ENCODE measurements around the gene URI1.

Gene URI1

GRCh38 chr19:29974701-29975100, 32.7 kb downstream of the URI1 start:
- no peak for DNase-seq (ENCODE audit: extremely low spot score)
- CTCF ChIA-PET = interaction anchor here (1.0 to 1.6 kb wide), 2 partner anchors 9 to 45 kb away, joined by 3 read pairs; no protein-coding TSS in a partner anchor
- POLR2A ChIA-PET = no interaction called here
- no peak for TF ChIP-seq CTCF (IDR thresholded peaks at IDR 0.05; ENCODE audit: control extremely low read depth, extremely low read depth, low read depth, missing control alignments)

- CTCF ChIA-PET = interaction anchor here (0.8 to 1.6 kb wide), 5 partner anchors 9 to 53 kb away, joined by 3 to 9 read pairs (median 5); no protein-coding TSS in a partner anchor
Observed at GRCh38 chr19:29976151-29976943, 34.3 kb downstream of the URI1 start.

GRCh38 chr19:29978080-29978479, 36.0 kb downstream of the URI1 start:
- ChIA-PET CTCF (interaction anchor here (0.8 to 1.3 kb wide), 3 partner anchors 10 to 13 kb away, joined by 3 to 6 read pairs (median 3); no protein-coding TSS in a partner anchor), POLR2A (no interaction called here)
- no peak for DNase-seq (ENCODE audit: extremely low spot score)
- TF ChIP-seq CTCF (IDR thresholded peaks at IDR 0.05; ENCODE audit: control extremely low read depth, extremely low read depth, low read depth, missing control alignments) = no peak

More at GRCh38 chr19:29976151-29976943, 34.3 kb downstream of the URI1 start:
- DNase-seq (ENCODE audit: extremely low spot score) = no peak
- POLR2A ChIA-PET = no interaction called here
- no peak for TF ChIP-seq CTCF (IDR thresholded peaks at IDR 0.05; ENCODE audit: control extremely low read depth, extremely low read depth, low read depth, missing control alignments)

- TF ChIP-seq CTCF (IDR thresholded peaks at IDR 0.05; ENCODE audit: control extremely low read depth, extremely low read depth, low read depth, missing control alignments) = no peak
Observed at GRCh38 chr19:29983568-29983967, 41.5 kb downstream of the URI1 start.

DNA sequence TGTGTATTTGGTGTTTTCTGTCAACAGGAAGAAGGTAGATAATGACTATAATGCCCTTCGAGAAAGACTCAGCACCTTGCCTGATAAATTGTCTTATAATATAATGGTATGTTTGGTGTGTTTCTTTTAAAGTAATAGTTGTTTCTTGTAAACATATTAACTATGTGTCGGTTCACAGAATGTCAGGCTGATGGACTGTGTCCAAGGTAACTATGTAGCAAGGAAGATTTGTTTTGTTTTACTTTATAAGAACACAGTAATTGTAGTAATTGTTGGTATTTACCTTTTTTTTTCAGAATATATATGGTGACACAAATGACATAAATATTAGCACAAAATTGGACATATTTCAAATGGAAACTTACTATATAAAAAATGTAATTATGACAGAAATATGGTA, 43.2 kb downstream of the URI1 start:
- CTCF ChIA-PET = interaction anchor here (1.1 to 2.0 kb wide), 4 partner anchors 9 to 61 kb away, joined by 3 to 6 read pairs (median 4); no protein-coding TSS in a partner anchor
- POLR2A ChIA-PET = no interaction called here
- TF ChIP-seq CTCF (IDR thresholded peaks at IDR 0.05; ENCODE audit: control extremely low read depth, extremely low read depth, low read depth, missing control alignments) = no peak

More at GRCh38 chr19:29983568-29983967, 41.5 kb downstream of the URI1 start:
- POLR2A ChIA-PET = no interaction called here
- DNase-seq (ENCODE audit: extremely low spot score) = no peak
- CTCF ChIA-PET = interaction anchor here (1.2 to 1.8 kb wide), 4 partner anchors 9 to 46 kb away, joined by 3 to 5 read pairs (median 4); no protein-coding TSS in a partner anchor

GRCh38 chr19:29988351-29988750, 46.3 kb downstream of the URI1 start:
- POLR2A ChIA-PET = no interaction called here
- CTCF ChIA-PET = interaction anchor here (1.3 to 2.0 kb wide), 3 partner anchors 10 to 33 kb away, joined by 3 to 5 read pairs (median 5); no protein-coding TSS in a partner anchor
- TF ChIP-seq CTCF (IDR thresholded peaks at IDR 0.05; ENCODE audit: control extremely low read depth, extremely low read depth, low read depth, missing control alignments) = no peak
- DNase-seq (ENCODE audit: extremely low spot score) = no peak

More for the DNA sequence above, 43.2 kb downstream of the URI1 start:
- DNase-seq (ENCODE audit: extremely low spot score) = no peak

Measured in GM10248 (cell line).